IPS DF 19.7 (cell line): ENCODE measurements around the gene IL1B.

Source experiments
- DNase-seq: peaks from one replicate; pipeline ENCODE4 v3.0.0-alpha.2; 2013; ENCODE audit warnings: low read depth, low spot score

The IL1B gene

GRCh38 chr2:112829961-112830681 is 6.5 kb downstream of the IL1B start:
- no peak for DNase-seq

- DNase-seq: no peak
These were observed 7.2 kb downstream of the IL1B start for GRCh38 chr2:112829101-112829960.

- DNase-seq: no peak
These were observed 8.3 kb downstream of the IL1B start for GRCh38 chr2:112828251-112828691.

GRCh38 chr2:112827604-112828185 is 8.9 kb downstream of the IL1B start:
- DNase-seq: no peak

GRCh38 chr2:112827009-112827408 is 9.6 kb downstream of the IL1B start:
- DNase-seq: no peak

GRCh38 chr2:112825706-112826105 is 10.9 kb downstream of the IL1B start:
- no peak for DNase-seq

GRCh38 chr2:112824694-112825085 is 11.9 kb downstream of the IL1B start:
- no peak for DNase-seq

- DNase-seq: no peak
These were observed 14.9 kb downstream of the IL1B start for GRCh38 chr2:112821682-112822081.

GRCh38 chr2:112821142-112821541 is 15.4 kb downstream of the IL1B start:
- DNase-seq: no peak

- DNase-seq: no peak
These were observed 16.2 kb downstream of the IL1B start for GRCh38 chr2:112820343-112820742.

GRCh38 chr2:112819081-112819480 is 17.5 kb downstream of the IL1B start:
- no peak for DNase-seq

GRCh38 chr2:112818094-112818902 is 18.3 kb downstream of the IL1B start:
- DNase-seq: no peak

- no peak for DNase-seq
These were observed 19.4 kb downstream of the IL1B start for GRCh38 chr2:112817082-112817689.

GRCh38 chr2:112814278-112814677 is 22.3 kb downstream of the IL1B start:
- DNase-seq: peak; percentile 52

GRCh38 chr2:112813280-112813966 is 23.2 kb downstream of the IL1B start:
- DNase-seq: no peak

GRCh38 chr2:112812318-112813267 is 24.0 kb downstream of the IL1B start:
- no peak for DNase-seq

- DNase-seq: no peak
These were observed 24.7 kb downstream of the IL1B start for GRCh38 chr2:112811841-112812306.

- no peak for DNase-seq
These were observed 25.2 kb downstream of the IL1B start for GRCh38 chr2:112811276-112811831.

- no peak for DNase-seq
These were observed 27.5 kb downstream of the IL1B start for GRCh38 chr2:112809112-112809511.
